ENCODE results near the gene COL27A1.

DNA sequence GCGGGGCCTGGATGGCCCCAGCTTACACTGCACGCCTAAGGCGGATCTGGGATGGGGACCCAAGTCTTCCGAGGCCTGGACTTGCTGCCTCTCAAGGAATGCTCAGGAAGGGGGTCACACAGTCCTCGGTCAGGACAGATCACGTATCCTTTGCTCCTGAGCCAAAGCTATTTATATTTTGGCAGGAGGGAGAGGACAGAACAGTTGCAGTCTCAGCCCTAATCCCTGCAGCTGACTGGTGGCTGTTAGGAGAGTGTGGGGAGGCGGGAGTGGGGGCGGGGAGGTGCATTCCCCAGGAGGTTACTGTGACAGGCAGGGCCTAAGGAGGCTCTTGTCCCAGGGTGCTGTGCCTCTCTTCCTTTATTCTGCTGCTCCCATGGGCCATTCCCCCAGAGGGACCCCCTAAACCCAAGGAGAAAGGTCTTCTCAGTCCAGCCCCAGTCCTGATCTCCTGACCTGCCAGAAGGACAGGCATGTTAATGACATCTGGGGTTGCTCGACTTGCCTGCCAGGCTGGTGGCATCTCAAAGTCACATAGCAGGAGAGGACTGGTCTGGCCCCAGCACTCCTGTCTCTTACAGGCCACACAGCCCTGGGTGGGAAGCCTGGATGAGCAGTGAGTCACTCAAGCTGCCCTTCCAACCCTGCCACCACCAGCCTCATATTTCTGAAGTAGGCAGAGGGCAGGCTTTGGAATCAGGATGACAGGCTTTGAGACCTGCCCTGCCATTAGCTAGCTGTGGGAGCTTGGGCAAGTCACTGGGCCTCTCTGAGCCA is 51.9 kb downstream of the COL27A1 start:
- TF ChIP-seq, protein P1, sequence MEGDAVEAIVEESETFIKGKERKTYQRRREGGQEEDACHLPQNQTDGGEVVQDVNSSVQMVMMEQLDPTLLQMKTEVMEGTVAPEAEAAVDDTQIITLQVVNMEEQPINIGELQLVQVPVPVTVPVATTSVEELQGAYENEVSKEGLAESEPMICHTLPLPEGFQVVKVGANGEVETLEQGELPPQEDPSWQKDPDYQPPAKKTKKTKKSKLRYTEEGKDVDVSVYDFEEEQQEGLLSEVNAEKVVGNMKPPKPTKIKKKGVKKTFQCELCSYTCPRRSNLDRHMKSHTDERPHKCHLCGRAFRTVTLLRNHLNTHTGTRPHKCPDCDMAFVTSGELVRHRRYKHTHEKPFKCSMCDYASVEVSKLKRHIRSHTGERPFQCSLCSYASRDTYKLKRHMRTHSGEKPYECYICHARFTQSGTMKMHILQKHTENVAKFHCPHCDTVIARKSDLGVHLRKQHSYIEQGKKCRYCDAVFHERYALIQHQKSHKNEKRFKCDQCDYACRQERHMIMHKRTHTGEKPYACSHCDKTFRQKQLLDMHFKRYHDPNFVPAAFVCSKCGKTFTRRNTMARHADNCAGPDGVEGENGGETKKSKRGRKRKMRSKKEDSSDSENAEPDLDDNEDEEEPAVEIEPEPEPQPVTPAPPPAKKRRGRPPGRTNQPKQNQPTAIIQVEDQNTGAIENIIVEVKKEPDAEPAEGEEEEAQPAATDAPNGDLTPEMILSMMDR (IDR thresholded peaks at IDR 0.05; ENCODE audit: low read depth, low read length) = no peak
- TF ChIP-seq POLR2A (IDR thresholded peaks at IDR 0.05; ENCODE audit: extremely low read depth, insufficient read length) = no peak

Data from NB4 (cell line).